CD4-positive, alpha-beta memory T cell (primary cell): ENCODE results near the gene ROBO1. TPM values are rescaled to one million over a fixed set of nuclear protein-coding genes. Genes with fewer than 3 reads are reported as not detected.
"Not testable (repeated sequence)": the region's sequence is repeated elsewhere in the genome, so short reads cannot be mapped to it uniquely, and the experiment has no call there.

Experiments
- CTCF ChIA-PET: fragments of 350-600 bp; sonication (Branson Sonifier 250); formaldehyde crosslinking; loops from one replicate; lab custom pipeline; 2021; ENCODE audit warnings: inconsistent platforms; ENCODE audit not compliant: partially characterized antibody; lab: Charles Lee
- POLR2A ChIA-PET: fragments of 350-600 bp; sonication (Branson Sonifier 250); formaldehyde crosslinking; loops from one replicate; lab custom pipeline; 2021; ENCODE audit not compliant: partially characterized antibody; lab: Charles Lee
- DNase-seq, 5 donors: peaks; one replicate each; pipeline versions ENCODE4 v3.0.0 to v3.0.0-alpha.2; 2020 to 2022; ENCODE audit warnings: mixed read lengths in 1 of 5
- H3K27ac ChIP-seq: one replicate; pipeline ENCODE4 v1.7.0; 2013; ENCODE audit warnings: low read depth, low read length
- H3K27me3 ChIP-seq: 2 replicates; pipeline ENCODE4 v1.7.0; 2013; ENCODE audit warnings: mild to moderate bottlenecking, low read length, moderate library complexity; ENCODE audit not compliant: insufficient read depth
- H3K36me3 ChIP-seq: 2 replicates; pipeline ENCODE4 v1.7.0; 2013; ENCODE audit warnings: mild to moderate bottlenecking, low read length, moderate library complexity; ENCODE audit not compliant: insufficient read depth
- H3K4me1 ChIP-seq: 2 replicates; pipeline ENCODE4 v1.7.0; 2013; ENCODE audit warnings: mild to moderate bottlenecking, low read length, moderate library complexity; ENCODE audit not compliant: insufficient read depth
- H3K4me3 ChIP-seq, 2 donors: one replicate each; pipeline ENCODE4 v1.7.0; 2013; ENCODE audit warnings: low read length in 2 of 2, mild to moderate bottlenecking in 1 of 2
- H3K9me3 ChIP-seq, 2 donors: one replicate each; pipeline ENCODE4 v1.7.0; 2013; ENCODE audit warnings: low read length in 2 of 2, control low read depth in 1 of 2; ENCODE audit not compliant: control insufficient read depth in 1 of 2
- H3K27ac Mint-ChIP-seq, 7 donors: one replicate each; pipeline ENCODE4 v1.8.0; 2020 to 2021; ENCODE audit warnings: mixed read lengths in 7 of 7, mild to moderate bottlenecking in 6 of 7, inconsistent platforms in 3 of 7, moderate library complexity in 3 of 7
- H3K27me3 Mint-ChIP-seq, 2 donors: one replicate each; pipeline ENCODE4 v1.8.0; 2020 to 2021; ENCODE audit warnings: mixed read lengths in 2 of 2
- H3K36me3 Mint-ChIP-seq, 2 donors: one replicate each; pipeline ENCODE4 v1.8.0; 2020 to 2021; ENCODE audit warnings: mixed read lengths in 2 of 2, inconsistent platforms in 1 of 2, mild to moderate bottlenecking in 1 of 2
- H3K4me1 Mint-ChIP-seq, 4 donors: one replicate each; pipeline ENCODE4 v1.8.0; 2020 to 2021; ENCODE audit warnings: mixed read lengths in 4 of 4, mild to moderate bottlenecking in 1 of 4
- H3K4me3 Mint-ChIP-seq, 8 donors: one replicate each; pipeline ENCODE4 v1.8.0; 2020 to 2021; ENCODE audit warnings: mixed read lengths in 8 of 8, mild to moderate bottlenecking in 7 of 8, moderate library complexity in 6 of 8, inconsistent platforms in 3 of 8
- H3K9me3 Mint-ChIP-seq, 8 donors: one replicate each; pipeline ENCODE4 v1.8.0; 2020 to 2021; ENCODE audit warnings: mixed read lengths in 8 of 8, mild to moderate bottlenecking in 5 of 8, inconsistent platforms in 3 of 8, moderate library complexity in 1 of 8
- intact Hi-C: fragments of 100-400 bp; cut with micrococcal nuclease; formaldehyde crosslinking; loops from one replicate; pipeline ENCODE4 v1.15.1; 2023
- polyA plus RNA-seq, 2 donors: library from polyadenylated mRNA; unstranded; fragments of 300-500 nt; fragmentation: Illumina TruSeq; gene quantifications; one replicate each; pipeline ENCODE4 v1.2.3, GENCODE V29; 2021
- total RNA-seq, 2 experiments: library from RNA; stranded (reverse); gene quantifications; one replicate each; pipeline ENCODE4 v1.2.3, GENCODE V29; 2021

ROBO1 gene
- total RNA-seq (not detected), polyA plus RNA-seq (not detected)

DNA sequence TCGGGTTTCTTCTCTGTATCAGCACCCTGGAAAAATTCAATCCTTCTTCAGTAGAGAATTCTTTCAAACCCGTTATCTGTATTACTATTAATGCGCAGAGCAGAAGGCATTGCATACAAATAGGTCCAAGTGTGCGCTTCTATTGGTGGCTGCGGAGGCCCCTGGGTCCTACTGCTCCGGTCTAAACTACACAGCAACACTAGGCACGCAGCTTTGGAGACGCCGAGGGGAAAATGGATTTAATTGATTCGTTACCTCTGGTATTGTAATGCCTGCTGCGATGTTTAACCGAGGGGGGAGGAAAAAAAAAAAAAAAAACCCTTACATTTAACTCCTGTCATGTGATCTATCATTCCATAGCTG lies at the start of gene ROBO1:
TSS of gene ROBO1 (minus strand) at position 94 of the 363 bp plus-strand sequence.
- DNase-seq = no peak
- Mint-ChIP-seq H3K27ac (no peak within 1 kb of the TSS), H3K4me1 (no peaks in the 10 kb centered on the region), H3K9me3 (peaks cover 2 to 12% (median 5%) of the 10 kb centered on the region in 8 donors), H3K4me3 (no peak within 1 kb of the TSS), H3K36me3 (no peaks in the 10 kb centered on the region), H3K27me3 (peaks cover 2% of the 10 kb centered on the region in 2 donors)
- ChIA-PET POLR2A (no interaction called here), CTCF (no interaction called here)
- no peaks in the 10 kb centered on the region for H3K36me3 ChIP-seq
- no peaks in the 10 kb centered on the region for H3K27me3 ChIP-seq
- H3K9me3 ChIP-seq = no peaks in the 10 kb centered on the region
- H3K4me3 ChIP-seq = no peak within 1 kb of the TSS
- H3K27ac ChIP-seq = no peak within 1 kb of the TSS
- H3K4me1 ChIP-seq = no peaks in the 10 kb centered on the region
- intact Hi-C loops = no loop called here

DNA sequence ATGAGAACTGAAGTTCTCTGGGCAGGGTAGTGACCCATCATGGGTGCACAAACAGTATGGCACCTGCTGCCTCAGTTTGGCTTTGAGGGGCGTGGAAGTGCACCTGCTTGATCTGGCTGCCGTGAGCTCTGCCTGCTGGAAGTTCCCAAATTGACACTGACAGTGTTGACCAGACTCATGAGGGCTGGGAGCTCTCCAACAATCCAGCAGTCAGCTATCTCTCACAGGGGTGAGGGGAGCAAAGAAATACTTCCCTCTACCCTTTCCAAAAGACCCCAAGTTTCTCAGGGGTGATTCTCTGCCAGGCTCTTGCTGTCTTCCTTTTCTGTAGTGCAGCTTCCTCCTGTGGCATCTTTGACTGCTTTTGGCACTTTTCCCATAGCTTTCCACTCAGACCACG lies 49.4 kb upstream of the ROBO1 start:
- Histone ChIP-seq H3K27me3 (no peaks in the 10 kb centered on the region), H3K4me3 (no peak overlapping the region), H3K9me3 (no peaks in the 10 kb centered on the region), H3K36me3 (no peaks in the 10 kb centered on the region), H3K4me1 (no peaks in the 10 kb centered on the region), H3K27ac (no peak overlapping the region)
- POLR2A ChIA-PET = no interaction called here
- DNase-seq = no peak
- Mint-ChIP-seq H3K27me3 (no peaks in the 10 kb centered on the region), H3K27ac (no peak overlapping the region), H3K4me3 (no peak overlapping the region), H3K9me3 (peaks cover 1 to 44% (median 25%) of the 10 kb centered on the region in 8 donors), H3K4me1 (no peaks in the 10 kb centered on the region), H3K36me3 (no peaks in the 10 kb centered on the region)
- intact Hi-C loops = no loop called here
- CTCF ChIA-PET = no interaction called here

DNA sequence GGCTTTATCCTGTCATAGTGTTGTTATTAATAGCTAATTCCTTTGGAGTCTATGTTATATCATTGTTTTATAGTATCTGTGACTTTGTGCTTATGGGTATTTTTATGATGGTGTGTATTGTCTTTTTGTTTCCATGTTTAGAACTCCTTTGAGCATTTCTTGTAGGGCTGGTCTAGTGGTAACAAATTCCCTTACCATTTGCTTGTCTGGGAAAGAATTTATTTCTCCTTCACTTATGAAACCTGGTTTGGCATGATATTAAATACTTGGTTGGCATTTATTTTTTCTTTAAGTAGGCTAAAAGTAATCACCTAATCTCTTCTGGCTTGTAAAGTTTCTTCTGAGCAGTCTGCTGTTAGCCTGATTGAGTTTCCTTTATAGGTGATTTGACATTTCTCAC lies 47.7 kb upstream of the ROBO1 start:
- CTCF ChIA-PET = no interaction called here
- Mint-ChIP-seq H3K4me1 (no peaks in the 10 kb centered on the region), H3K27me3 (no peaks in the 10 kb centered on the region), H3K27ac (no peak overlapping the region), H3K36me3 (no peaks in the 10 kb centered on the region), H3K9me3 (peaks cover 1 to 48% (median 25%) of the 10 kb centered on the region in 8 donors), H3K4me3 (no peak overlapping the region)
- no peak overlapping the region for H3K27ac ChIP-seq
- POLR2A ChIA-PET = no interaction called here
- H3K27me3 ChIP-seq = no peaks in the 10 kb centered on the region
- H3K9me3 ChIP-seq = no peaks in the 10 kb centered on the region
- no peak for DNase-seq
- no peaks in the 10 kb centered on the region for H3K4me1 ChIP-seq
- H3K36me3 ChIP-seq = no peaks in the 10 kb centered on the region
- H3K4me3 ChIP-seq = no peak overlapping the region
- intact Hi-C loops = no loop called here

DNA sequence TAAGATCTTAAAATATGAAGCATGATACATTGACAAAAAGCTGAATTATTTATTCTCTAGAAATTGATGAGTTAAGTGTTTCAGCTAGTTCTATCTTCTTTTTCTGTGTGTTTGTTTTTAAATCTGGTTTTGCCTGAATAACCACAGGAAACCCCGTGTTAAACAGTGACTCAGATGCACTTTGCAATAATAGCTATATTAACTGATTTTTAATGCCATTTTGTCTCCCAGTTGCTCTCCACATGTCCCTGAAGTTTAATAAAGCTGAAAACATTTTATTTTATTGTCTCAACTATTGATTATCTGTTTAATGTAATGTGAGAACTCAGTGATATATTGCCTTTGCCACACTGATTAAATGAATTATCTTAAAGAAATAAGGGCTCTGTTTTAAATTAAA lies 42.8 kb upstream of the ROBO1 start:
- H3K4me1 Mint-ChIP-seq = no peaks in the 10 kb centered on the region
- peaks cover 0 to 32% (median 6%) of the 10 kb centered on the region in 8 donors for H3K9me3 Mint-ChIP-seq
- ChIA-PET CTCF (no interaction called here), POLR2A (no interaction called here)
- DNase-seq = no peak
- Histone ChIP-seq H3K36me3 (no peaks in the 10 kb centered on the region), H3K27me3 (no peaks in the 10 kb centered on the region), H3K27ac (no peak overlapping the region), H3K4me3 (no peak overlapping the region), H3K4me1 (no peaks in the 10 kb centered on the region), H3K9me3 (no peaks in the 10 kb centered on the region)
- intact Hi-C loops = no loop called here
- no peaks in the 10 kb centered on the region for H3K36me3 Mint-ChIP-seq
- no peak overlapping the region for H3K27ac Mint-ChIP-seq
- H3K4me3 Mint-ChIP-seq = no peak overlapping the region
- no peaks in the 10 kb centered on the region for H3K27me3 Mint-ChIP-seq

DNA sequence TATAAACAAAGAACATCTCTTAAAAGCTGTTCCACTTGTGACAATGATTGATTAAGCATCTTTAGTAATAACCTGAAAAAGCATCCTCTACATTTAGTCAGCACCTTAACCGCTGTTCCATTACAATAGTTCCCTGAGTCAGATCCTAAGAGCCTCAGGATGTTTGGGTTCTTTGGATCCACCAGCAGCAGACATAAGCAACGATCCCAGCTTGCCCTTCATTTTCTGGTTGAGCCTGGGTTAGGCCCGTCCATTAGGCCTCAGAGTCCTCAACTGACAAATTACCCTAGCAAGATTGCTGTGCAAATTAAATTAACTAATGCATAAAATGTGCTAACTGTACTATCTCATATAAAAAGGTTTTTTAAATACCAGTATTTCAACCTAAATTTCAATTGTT lies 42.3 kb upstream of the ROBO1 start:
- peaks cover 0 to 28% (median 2%) of the 10 kb centered on the region in 8 donors for H3K9me3 Mint-ChIP-seq
- Histone ChIP-seq H3K4me1 (no peaks in the 10 kb centered on the region), H3K36me3 (no peaks in the 10 kb centered on the region), H3K27ac (no peak overlapping the region), H3K9me3 (no peaks in the 10 kb centered on the region), H3K27me3 (no peaks in the 10 kb centered on the region), H3K4me3 (no peak overlapping the region)
- no peaks in the 10 kb centered on the region for H3K36me3 Mint-ChIP-seq
- H3K27me3 Mint-ChIP-seq = no peaks in the 10 kb centered on the region
- no peak for DNase-seq
- ChIA-PET POLR2A (no interaction called here), CTCF (no interaction called here)
- no peak overlapping the region for H3K27ac Mint-ChIP-seq
- no peaks in the 10 kb centered on the region for H3K4me1 Mint-ChIP-seq
- intact Hi-C loops = no loop called here
- H3K4me3 Mint-ChIP-seq = no peak overlapping the region

DNA sequence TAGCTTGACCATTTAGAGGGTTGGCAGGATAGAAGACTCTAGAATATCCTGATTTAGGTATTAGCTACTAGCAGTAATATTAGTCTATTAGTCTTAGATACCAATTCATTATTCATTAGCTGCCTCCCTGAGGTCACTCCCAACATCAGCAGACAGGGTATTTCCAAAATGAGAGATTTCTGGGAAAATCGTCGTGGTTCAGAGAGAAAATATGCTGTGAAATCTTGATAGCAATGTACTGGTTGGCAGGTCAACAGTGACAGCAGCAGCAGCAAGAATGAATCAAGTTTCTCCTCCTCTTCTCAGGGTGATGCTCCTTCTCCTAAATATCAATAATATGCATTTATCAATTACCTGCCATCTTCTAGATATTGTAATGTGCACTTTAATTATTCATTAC lies 41.3 kb upstream of the ROBO1 start:
- H3K36me3 ChIP-seq = no peaks in the 10 kb centered on the region
- ChIA-PET POLR2A (no interaction called here), CTCF (no interaction called here)
- no peak overlapping the region for H3K4me3 ChIP-seq
- Mint-ChIP-seq H3K27ac (no peak overlapping the region), H3K4me3 (no peak overlapping the region), H3K9me3 (peaks cover 0 to 21% (median 0%) of the 10 kb centered on the region in 8 donors), H3K36me3 (no peaks in the 10 kb centered on the region), H3K27me3 (no peaks in the 10 kb centered on the region), H3K4me1 (no peaks in the 10 kb centered on the region)
- H3K27me3 ChIP-seq = no peaks in the 10 kb centered on the region
- H3K4me1 ChIP-seq = no peaks in the 10 kb centered on the region
- no peak for DNase-seq
- no peak overlapping the region for H3K27ac ChIP-seq
- intact Hi-C loops = no loop called here
- no peaks in the 10 kb centered on the region for H3K9me3 ChIP-seq

DNA sequence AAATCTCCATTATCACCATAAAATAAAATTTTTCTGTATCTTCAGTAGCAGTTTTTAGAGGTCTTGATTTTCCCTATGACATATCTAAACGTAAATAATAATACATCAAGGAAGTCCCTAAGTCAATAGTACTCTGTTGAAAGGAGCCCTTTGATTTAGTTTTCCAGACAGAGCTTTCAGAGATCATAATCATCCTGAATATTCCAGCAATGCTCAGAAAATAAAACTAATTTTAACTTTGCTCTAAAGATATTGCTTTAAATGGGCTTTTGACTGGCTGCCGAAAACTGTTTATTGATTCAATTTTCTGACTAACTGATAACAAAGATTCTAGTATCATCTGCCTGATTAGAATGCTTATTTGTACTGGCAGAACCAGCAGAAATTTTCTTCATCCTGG lies 40.7 kb upstream of the ROBO1 start:
- H3K9me3 Mint-ChIP-seq = peaks cover 0 to 16% (median 0%) of the 10 kb centered on the region in 8 donors
- H3K27me3 Mint-ChIP-seq = no peaks in the 10 kb centered on the region
- Histone ChIP-seq H3K27me3 (no peaks in the 10 kb centered on the region), H3K9me3 (no peaks in the 10 kb centered on the region), H3K27ac (no peak overlapping the region), H3K4me1 (no peaks in the 10 kb centered on the region), H3K36me3 (no peaks in the 10 kb centered on the region), H3K4me3 (no peak overlapping the region)
- no peak overlapping the region for H3K27ac Mint-ChIP-seq
- DNase-seq = no peak
- POLR2A ChIA-PET = no interaction called here
- no peaks in the 10 kb centered on the region for H3K4me1 Mint-ChIP-seq
- intact Hi-C loops = no loop called here
- H3K36me3 Mint-ChIP-seq = no peaks in the 10 kb centered on the region
- CTCF ChIA-PET = no interaction called here
- no peak overlapping the region for H3K4me3 Mint-ChIP-seq

DNA sequence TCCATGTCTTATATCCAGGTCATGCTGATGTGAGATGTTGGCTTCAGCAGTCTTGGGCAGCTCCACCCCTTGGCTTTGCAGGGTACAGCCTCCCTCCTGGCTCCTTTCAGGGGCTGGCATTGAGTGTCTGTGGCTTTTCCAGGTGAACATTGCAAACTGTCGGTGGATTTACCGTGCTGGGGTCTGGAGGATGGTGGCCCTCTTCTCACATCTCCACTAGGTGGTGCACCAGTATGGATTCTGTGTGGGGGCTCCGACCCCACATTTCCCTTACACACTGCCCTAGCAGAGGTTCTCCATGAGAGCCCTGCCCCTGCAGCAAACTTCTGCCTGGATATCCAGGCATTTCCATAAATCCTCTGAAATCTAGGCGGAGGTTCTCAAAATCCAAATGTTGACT lies 22.4 kb upstream of the ROBO1 start:
- H3K27me3 Mint-ChIP-seq, CTCF ChIA-PET, DNase-seq, POLR2A ChIA-PET, H3K4me3 ChIP-seq, H3K27ac Mint-ChIP-seq, H3K4me1 Mint-ChIP-seq, H3K4me3 Mint-ChIP-seq, intact Hi-C loops, H3K27ac ChIP-seq, H3K36me3 Mint-ChIP-seq, H3K36me3 ChIP-seq, H3K4me1 ChIP-seq, H3K9me3 ChIP-seq, H3K27me3 ChIP-seq: not testable (repeated sequence)
- peaks cover 0 to 23% (median 14%) of the 10 kb centered on the region in 8 donors for H3K9me3 Mint-ChIP-seq
